H9 (cell line): ENCODE data around the gene MTCL1. TPM values are rescaled to one million over a fixed set of nuclear protein-coding genes. Genes with fewer than 3 reads are reported as not detected.

Experiments
- DNase-seq: peaks from one replicate; pipeline ENCODE4 v3.0.0-alpha.2; 2017
- H2AFZ ChIP-seq: one replicate; pipeline ENCODE4 v1.6.1; 2013; ENCODE audit warnings: mild to moderate bottlenecking, low read length, control low read depth, moderate library complexity
- H2AK5ac ChIP-seq: 2 replicates; pipeline ENCODE4 v1.6.1; 2013; ENCODE audit warnings: low read length, control low read depth, mixed read lengths; ENCODE audit not compliant: insufficient read length
- H2BK120ac ChIP-seq: one replicate; pipeline ENCODE4 v1.6.1; 2013; ENCODE audit warnings: low read depth, mild to moderate bottlenecking, low read length, control low read depth, inconsistent platforms; ENCODE audit not compliant: poor library complexity, severe bottlenecking
- H2BK12ac ChIP-seq: 2 replicates; pipeline ENCODE4 v1.6.1; 2013; ENCODE audit warnings: low read length, control low read depth, mixed read lengths, low read depth; ENCODE audit not compliant: insufficient read length
- H2BK15ac ChIP-seq: 2 replicates; pipeline ENCODE4 v1.6.1; 2013; ENCODE audit warnings: low read depth, low read length, control low read depth
- H2BK20ac ChIP-seq: one replicate; pipeline ENCODE4 v1.6.1; 2013; ENCODE audit warnings: low read depth, mild to moderate bottlenecking, low read length, control low read depth, inconsistent platforms; ENCODE audit not compliant: poor library complexity, severe bottlenecking
- H2BK5ac ChIP-seq: 2 replicates; pipeline ENCODE4 v1.6.1; 2013; ENCODE audit warnings: low read length, control low read depth, mixed read lengths; ENCODE audit not compliant: insufficient read length
- H3K14ac ChIP-seq: 2 replicates; pipeline ENCODE4 v1.6.1; 2013; ENCODE audit warnings: low read length, control low read depth; ENCODE audit not compliant: insufficient read depth
- H3K18ac ChIP-seq: 2 replicates; pipeline ENCODE4 v1.6.1; 2013; ENCODE audit warnings: low read depth, mild to moderate bottlenecking, mixed read lengths, low read length, control low read depth; ENCODE audit not compliant: insufficient read length
- H3K23ac ChIP-seq: 2 replicates; pipeline ENCODE4 v1.6.1; 2013; ENCODE audit warnings: low read length, control low read depth, mixed read lengths, low read depth; ENCODE audit not compliant: insufficient read length
- H3K23me2 ChIP-seq: 2 replicates; pipeline ENCODE4 v1.6.1; 2013; ENCODE audit warnings: low read depth, mild to moderate bottlenecking, mixed read lengths, low read length, control low read depth; ENCODE audit not compliant: insufficient read length, poor library complexity, severe bottlenecking
- H3K27ac ChIP-seq: 2 replicates; pipeline ENCODE4 v1.5.1; 2013; ENCODE audit warnings: low read length, control low read depth, mixed read lengths, low read depth; ENCODE audit not compliant: insufficient read length
- H3K27me3 ChIP-seq: 2 replicates; pipeline ENCODE4 v1.6.1; 2013; ENCODE audit warnings: low read length, control low read depth, inconsistent platforms; ENCODE audit not compliant: insufficient read depth
- H3K4ac ChIP-seq: 2 replicates; pipeline ENCODE4 v1.6.1; 2013; ENCODE audit warnings: low read depth, mild to moderate bottlenecking, control low read depth, inconsistent platforms, low read length, moderate library complexity
- H3K4me1 ChIP-seq: 2 replicates; pipeline ENCODE4 v1.6.1; 2013; ENCODE audit warnings: low read length, control low read depth, inconsistent platforms; ENCODE audit not compliant: insufficient read depth
- H3K4me2 ChIP-seq: 2 replicates; pipeline ENCODE4 v1.6.1; 2013; ENCODE audit warnings: low read length, control low read depth, mixed read lengths; ENCODE audit not compliant: insufficient read length, insufficient read depth
- H3K56ac ChIP-seq: 2 replicates; pipeline ENCODE4 v1.6.1; 2013; ENCODE audit warnings: low read depth, mild to moderate bottlenecking, mixed read lengths, low read length, control low read depth; ENCODE audit not compliant: insufficient read length
- H3K79me1 ChIP-seq: 2 replicates; pipeline ENCODE4 v1.6.1; 2013; ENCODE audit warnings: low read depth, mild to moderate bottlenecking, moderate library complexity, low read length, control low read depth, inconsistent platforms; ENCODE audit not compliant: insufficient read depth, poor library complexity, severe bottlenecking
- H3K79me2 ChIP-seq: 2 replicates; pipeline ENCODE4 v1.6.1; 2013; ENCODE audit warnings: low read length, control low read depth, inconsistent platforms; ENCODE audit not compliant: insufficient read depth
- H3K9ac ChIP-seq: 2 replicates; pipeline ENCODE4 v1.6.1; 2013; ENCODE audit warnings: low read length, control low read depth, mixed read lengths; ENCODE audit not compliant: insufficient read length; ENCODE audit errors: extremely low read depth
- H3K9me3 ChIP-seq: one replicate; pipeline ENCODE4 v1.6.1; 2013; ENCODE audit warnings: low read depth, low read length, inconsistent platforms; ENCODE audit not compliant: control insufficient read depth
- H3T11ph ChIP-seq: one replicate; pipeline ENCODE4 v1.6.1; 2013; ENCODE audit warnings: mild to moderate bottlenecking, low read length, control low read depth, inconsistent platforms
- H4K20me1 ChIP-seq: one replicate; pipeline ENCODE4 v1.6.1; 2013; ENCODE audit not compliant: control insufficient read depth, insufficient read length, insufficient read depth
- H4K5ac ChIP-seq: 2 replicates; pipeline ENCODE4 v1.6.1; 2013; ENCODE audit warnings: low read depth, mild to moderate bottlenecking, mixed read lengths, low read length, control low read depth; ENCODE audit not compliant: insufficient read length
- H4K8ac ChIP-seq: replicated peaks from 2 replicates; pipeline ENCODE4 v1.6.1; 2013; ENCODE audit warnings: low read length, control low read depth, mixed read lengths, low read depth; ENCODE audit not compliant: insufficient read length
- H4K91ac ChIP-seq: 2 replicates; pipeline ENCODE4 v1.6.1; 2013; ENCODE audit warnings: low read depth, mild to moderate bottlenecking, moderate library complexity, mixed read lengths, low read length, control low read depth; ENCODE audit not compliant: insufficient read length
- H3K27ac Mint-ChIP-seq, 3 experiments: 2 replicates in 2 of 3; 3 replicates in 1 of 3; pipeline ENCODE4 v1.8.0; 2020 to 2021; ENCODE audit warnings: mixed read lengths in 3 of 3, mild to moderate bottlenecking in 1 of 3, moderate library complexity in 1 of 3
- H3K27me3 Mint-ChIP-seq: 2 replicates; pipeline ENCODE4 v1.8.0; 2021; ENCODE audit warnings: low read depth, mild to moderate bottlenecking, moderate library complexity, mixed read lengths
- H3K36me3 Mint-ChIP-seq, 3 experiments: 2 replicates in 2 of 3; 3 replicates in 1 of 3; pipeline ENCODE4 v1.8.0; 2020 to 2021; ENCODE audit warnings: low read depth in 3 of 3, mixed read lengths in 3 of 3; ENCODE audit not compliant: insufficient read depth in 1 of 3
- H3K4me1 Mint-ChIP-seq, 2 experiments: 2 replicates each; pipeline ENCODE4 v1.8.0; 2020; ENCODE audit warnings: mixed read lengths in 2 of 2
- H3K4me3 Mint-ChIP-seq, 2 experiments: 2 replicates in 1 of 2; 3 replicates in 1 of 2; pipeline ENCODE4 v1.8.0; 2020 to 2021; ENCODE audit warnings: mild to moderate bottlenecking in 2 of 2, mixed read lengths in 2 of 2, moderate library complexity in 1 of 2
- H3K9me3 Mint-ChIP-seq, 2 experiments: 2 replicates in 1 of 2; 3 replicates in 1 of 2; pipeline ENCODE4 v1.8.0; 2020; ENCODE audit warnings: mild to moderate bottlenecking in 2 of 2, mixed read lengths in 2 of 2, moderate library complexity in 1 of 2
- WGBS: extraction: QIAGEN DNeasy Blood & Tissue Kit; methylation state at CpG from one replicate; pipeline ENCODE4 v1.1.7; 2013; ENCODE audit warnings: missing lambda C conversion rate, low lambda C conversion rate, mixed read lengths; ENCODE audit not compliant: insufficient read length; ENCODE audit errors: extremely low coverage; 5-methylcytosine and 5-hydroxymethylcytosine counted together
- total RNA-seq: library from RNA; stranded (reverse); gene quantifications from 2 replicates; pipeline ENCODE4 v1.2.1, GENCODE V29; 2021
- TF ChIP-seq, protein P1 (sequence below): fragments of 200-600 bp; sonication (generic); conservative IDR thresholded peaks from 3 replicates; pipeline ENCODE4 v1.8.0; 2021; ENCODE audit warnings: antibody characterized with exemption, mild to moderate bottlenecking

MTCL1 gene
- total RNA-seq, 1 experiment from 2014 or later, result 50.7 TPM

DNA sequence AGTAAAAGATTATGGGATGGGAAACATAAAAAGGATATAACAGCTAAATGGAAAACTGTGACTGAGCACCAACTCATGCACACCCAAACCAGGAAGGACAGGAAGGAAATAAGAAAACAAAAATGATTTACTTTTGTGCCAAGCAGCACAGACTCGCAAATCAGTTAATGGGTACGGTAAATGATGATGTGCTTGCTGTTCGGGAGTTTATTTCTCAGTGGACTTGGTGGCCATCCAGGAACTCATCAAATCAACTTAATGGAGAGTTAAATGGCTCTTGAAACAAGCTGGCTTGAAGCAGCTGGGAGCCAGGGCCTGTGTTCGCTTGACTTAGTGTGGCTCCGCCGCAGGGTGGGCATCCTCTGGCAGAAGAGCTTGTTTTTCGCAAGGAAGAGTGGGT, 36.2 kb downstream of the MTCL1 start:
- Histone ChIP-seq H3K4me2 (no peak overlapping the region), H3K23me2 (no peaks in the 10 kb centered on the region), H3K4me1 (no peaks in the 10 kb centered on the region), H4K91ac (no peak overlapping the region), H3K79me2 (0 out of 2 replicates have a peak, but pooled peaks cover 2% of the 10 kb centered on the region), H2BK120ac (no peak overlapping the region), H4K8ac (no peak overlapping the region), H2BK15ac (no peak overlapping the region), H2BK20ac (no peak overlapping the region), H3K9ac (no peak overlapping the region), H2BK5ac (no peak overlapping the region), H3K9me3 (no peaks in the 10 kb centered on the region), H3K14ac (no peak overlapping the region), H2AFZ (no peak overlapping the region), H4K20me1 (no peaks in the 10 kb centered on the region), H2BK12ac (no peak overlapping the region), H2AK5ac (no peak overlapping the region), H3K27ac (no peak overlapping the region), H3K23ac (no peak overlapping the region), H3K27me3 (no peaks in the 10 kb centered on the region), H3K56ac (no peak overlapping the region), H4K5ac (no peak overlapping the region), H3K4ac (no peak overlapping the region), H3K18ac (no peak overlapping the region), H3T11ph (no peak overlapping the region), H3K79me1 (no peaks in the 10 kb centered on the region)
- Mint-ChIP-seq H3K27me3 (no peaks in the 10 kb centered on the region), H3K4me3 (no peak overlapping the region), H3K36me3 (peaks cover 20 to 48% (median 32%) of the 10 kb centered on the region in 3 experiments), H3K27ac (no peak overlapping the region), H3K4me1 (peaks cover 11 to 13% of the 10 kb centered on the region in 2 experiments), H3K9me3 (no peaks in the 10 kb centered on the region)
- WGBS, result no CpG with 5 or more reads among the region's 7 CpGs
- DNase-seq, result no peak
- TF ChIP-seq, protein P1, sequence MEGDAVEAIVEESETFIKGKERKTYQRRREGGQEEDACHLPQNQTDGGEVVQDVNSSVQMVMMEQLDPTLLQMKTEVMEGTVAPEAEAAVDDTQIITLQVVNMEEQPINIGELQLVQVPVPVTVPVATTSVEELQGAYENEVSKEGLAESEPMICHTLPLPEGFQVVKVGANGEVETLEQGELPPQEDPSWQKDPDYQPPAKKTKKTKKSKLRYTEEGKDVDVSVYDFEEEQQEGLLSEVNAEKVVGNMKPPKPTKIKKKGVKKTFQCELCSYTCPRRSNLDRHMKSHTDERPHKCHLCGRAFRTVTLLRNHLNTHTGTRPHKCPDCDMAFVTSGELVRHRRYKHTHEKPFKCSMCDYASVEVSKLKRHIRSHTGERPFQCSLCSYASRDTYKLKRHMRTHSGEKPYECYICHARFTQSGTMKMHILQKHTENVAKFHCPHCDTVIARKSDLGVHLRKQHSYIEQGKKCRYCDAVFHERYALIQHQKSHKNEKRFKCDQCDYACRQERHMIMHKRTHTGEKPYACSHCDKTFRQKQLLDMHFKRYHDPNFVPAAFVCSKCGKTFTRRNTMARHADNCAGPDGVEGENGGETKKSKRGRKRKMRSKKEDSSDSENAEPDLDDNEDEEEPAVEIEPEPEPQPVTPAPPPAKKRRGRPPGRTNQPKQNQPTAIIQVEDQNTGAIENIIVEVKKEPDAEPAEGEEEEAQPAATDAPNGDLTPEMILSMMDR, result no peak
